ENCODE measurements around the gene TINAGL1.
A peak's percentile ranks its signal among the peaks of the same experiment; 100 is the strongest.

TINAGL1 gene

DNA sequence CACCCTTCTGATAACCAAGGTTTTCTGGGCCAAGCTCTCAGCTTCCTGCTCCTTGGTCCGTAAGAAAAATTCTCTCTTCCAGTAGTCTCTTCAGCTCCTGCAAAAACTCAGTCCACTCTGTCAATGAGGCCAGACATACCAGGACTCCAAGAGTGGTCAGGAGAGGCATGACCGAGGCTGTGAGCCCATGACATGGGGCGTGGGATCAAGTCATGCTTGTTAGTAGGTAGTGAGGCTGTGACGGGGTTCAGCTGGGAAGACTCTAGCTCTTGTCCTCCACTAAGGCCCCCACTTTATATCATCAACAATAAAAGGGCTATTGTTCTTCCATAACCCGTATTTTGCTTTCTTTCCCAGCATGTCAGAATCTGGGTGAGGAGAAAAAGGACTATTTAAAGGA lies 31.0 kb downstream of the TINAGL1 start:
- TF ChIP-seq, protein P1, sequence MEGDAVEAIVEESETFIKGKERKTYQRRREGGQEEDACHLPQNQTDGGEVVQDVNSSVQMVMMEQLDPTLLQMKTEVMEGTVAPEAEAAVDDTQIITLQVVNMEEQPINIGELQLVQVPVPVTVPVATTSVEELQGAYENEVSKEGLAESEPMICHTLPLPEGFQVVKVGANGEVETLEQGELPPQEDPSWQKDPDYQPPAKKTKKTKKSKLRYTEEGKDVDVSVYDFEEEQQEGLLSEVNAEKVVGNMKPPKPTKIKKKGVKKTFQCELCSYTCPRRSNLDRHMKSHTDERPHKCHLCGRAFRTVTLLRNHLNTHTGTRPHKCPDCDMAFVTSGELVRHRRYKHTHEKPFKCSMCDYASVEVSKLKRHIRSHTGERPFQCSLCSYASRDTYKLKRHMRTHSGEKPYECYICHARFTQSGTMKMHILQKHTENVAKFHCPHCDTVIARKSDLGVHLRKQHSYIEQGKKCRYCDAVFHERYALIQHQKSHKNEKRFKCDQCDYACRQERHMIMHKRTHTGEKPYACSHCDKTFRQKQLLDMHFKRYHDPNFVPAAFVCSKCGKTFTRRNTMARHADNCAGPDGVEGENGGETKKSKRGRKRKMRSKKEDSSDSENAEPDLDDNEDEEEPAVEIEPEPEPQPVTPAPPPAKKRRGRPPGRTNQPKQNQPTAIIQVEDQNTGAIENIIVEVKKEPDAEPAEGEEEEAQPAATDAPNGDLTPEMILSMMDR (IDR thresholded peaks at IDR 0.05; ENCODE audit: low read depth, low read length), result no peak
- no peaks in the 10 kb centered on the region for H3K9me3 ChIP-seq
- H3K27me3 ChIP-seq, result no peaks in the 10 kb centered on the region
- no peak overlapping the region for H3K4me3 ChIP-seq (ENCODE audit: low read depth, low read length)
- H3K4me1 ChIP-seq, result no peaks in the 10 kb centered on the region
- no peaks in the 10 kb centered on the region for H3K36me3 ChIP-seq
- no peak for DNase-seq

DNA sequence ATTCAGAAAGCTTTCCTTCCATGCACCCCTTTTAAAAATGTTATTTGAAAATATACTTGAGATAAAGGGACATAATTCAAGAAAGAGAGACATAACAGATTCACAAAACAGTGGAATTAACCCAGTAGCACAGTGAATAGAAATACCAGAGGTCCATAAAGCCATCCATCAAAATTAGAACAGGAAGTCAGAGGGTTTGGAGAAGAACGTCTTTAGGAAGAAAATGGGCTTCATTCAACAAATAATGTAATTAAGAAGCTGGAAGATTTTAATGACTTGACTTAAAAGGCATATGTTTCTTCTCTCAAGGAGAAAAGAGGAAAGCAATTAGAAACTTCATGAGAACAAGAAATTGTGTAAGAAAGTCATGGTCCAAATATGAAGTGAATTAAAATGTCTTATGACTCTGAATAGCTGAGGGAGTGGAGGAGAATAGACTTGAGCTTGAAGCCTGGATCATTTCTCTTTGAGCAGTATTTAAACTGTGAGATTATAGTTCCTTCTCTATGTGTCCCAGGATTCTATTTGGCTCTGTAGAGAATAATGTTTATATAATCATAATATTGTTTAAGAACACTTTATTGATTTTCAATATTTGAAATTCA lies 33.3 kb downstream of the TINAGL1 start:
- no peak overlapping the region for H3K4me3 ChIP-seq (ENCODE audit: low read depth, low read length)
- no peaks in the 10 kb centered on the region for H3K27me3 ChIP-seq
- no peaks in the 10 kb centered on the region for H3K9me3 ChIP-seq
- H3K36me3 ChIP-seq, result no peaks in the 10 kb centered on the region
- DNase-seq, result no peak
- TF ChIP-seq, protein P1 (IDR thresholded peaks at IDR 0.05; ENCODE audit: low read depth, low read length), result no peak
- H3K4me1 ChIP-seq, result peaks cover 6% of the 10 kb centered on the region

DNA sequence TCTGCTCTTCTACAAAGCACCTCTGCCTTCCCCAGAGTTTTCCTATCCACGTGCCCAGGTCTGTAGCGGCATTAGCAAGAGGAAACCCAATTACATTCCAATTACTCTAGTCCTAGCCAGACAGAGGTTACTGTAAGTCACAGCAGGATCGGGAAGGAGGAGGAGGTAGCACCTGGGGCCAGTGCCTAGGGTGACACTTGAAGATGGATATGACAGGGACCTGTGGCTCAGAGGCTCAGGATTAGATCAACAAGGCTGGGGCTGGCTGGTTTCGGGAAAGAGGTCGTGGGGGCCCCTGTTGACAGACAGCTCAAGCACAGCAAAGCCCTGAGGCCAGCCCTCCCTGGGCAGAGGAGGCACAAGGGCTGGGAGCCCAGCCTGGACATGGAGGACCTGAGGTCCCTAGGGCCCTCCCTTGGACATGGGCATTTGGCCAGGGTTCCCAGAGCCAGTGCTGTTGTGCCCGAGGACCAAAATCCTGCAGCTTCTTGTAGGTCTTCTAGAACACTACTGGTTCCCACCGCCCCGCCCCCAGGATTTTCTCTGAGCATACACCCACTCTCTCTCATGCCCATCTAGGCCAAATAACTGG lies 38.2 kb downstream of the TINAGL1 start:
- peak; percentile 29 for DNase-seq
- TF ChIP-seq, protein P1 (IDR thresholded peaks at IDR 0.05; ENCODE audit: low read depth, low read length), result no peak

DNA sequence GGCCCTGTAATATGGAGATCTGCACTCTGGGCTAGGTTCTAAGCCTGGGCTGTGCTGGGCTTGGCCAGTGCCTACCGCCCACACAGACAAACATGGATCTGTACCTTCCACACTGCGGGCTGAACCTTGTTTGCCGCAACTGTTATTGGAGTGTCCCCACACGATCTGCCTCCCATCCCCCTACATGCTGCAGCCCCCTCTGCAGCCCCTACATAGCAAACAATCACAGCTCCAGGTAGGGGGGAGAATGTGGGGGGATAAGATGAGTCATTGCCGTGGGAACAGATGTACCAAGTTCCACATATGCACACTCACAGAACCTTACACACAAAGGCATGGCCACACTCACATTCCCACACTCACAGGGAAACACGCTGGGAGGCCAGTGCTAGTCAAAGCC lies 39.1 kb downstream of the TINAGL1 start:
- Histone ChIP-seq H3K4me3 (ENCODE audit: low read depth, low read length) (no peak overlapping the region), H3K9me3 (no peaks in the 10 kb centered on the region), H3K27me3 (no peaks in the 10 kb centered on the region), H3K4me1 (peaks cover 9% of the 10 kb centered on the region), H3K36me3 (no peaks in the 10 kb centered on the region)
- DNase-seq, result no peak
- TF ChIP-seq, protein P1 (IDR thresholded peaks at IDR 0.05; ENCODE audit: low read depth, low read length), result no peak

More for the DNA sequence above, 38.2 kb downstream of the TINAGL1 start:
- Histone ChIP-seq H3K9me3 (no peaks in the 10 kb centered on the region), H3K4me1 (peaks cover 9% of the 10 kb centered on the region), H3K4me3 (ENCODE audit: low read depth, low read length) (no peak overlapping the region), H3K36me3 (no peaks in the 10 kb centered on the region), H3K27me3 (no peaks in the 10 kb centered on the region)

DNA sequence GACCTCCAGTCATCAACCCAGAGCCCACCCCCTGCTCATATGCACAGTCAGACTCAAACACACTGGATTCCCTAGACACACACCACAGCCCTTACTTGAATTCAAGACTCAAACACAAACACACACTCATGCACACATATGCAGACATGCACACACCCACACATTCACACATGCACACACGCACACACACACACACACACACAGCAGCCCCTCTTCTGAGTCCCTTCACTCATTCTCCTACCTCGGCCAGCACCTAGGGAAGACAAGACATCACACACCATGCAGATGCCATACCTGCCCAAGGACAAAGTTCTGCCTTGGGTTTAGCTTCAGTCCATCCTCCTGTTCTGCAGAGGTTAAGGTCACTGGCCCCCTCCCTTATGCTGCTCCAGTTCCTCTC lies 39.6 kb downstream of the TINAGL1 start:
- TF ChIP-seq, protein P1 (IDR thresholded peaks at IDR 0.05; ENCODE audit: low read depth, low read length), result no peak
- Histone ChIP-seq H3K9me3 (no peaks in the 10 kb centered on the region), H3K4me1 (peaks cover 9% of the 10 kb centered on the region), H3K36me3 (no peaks in the 10 kb centered on the region), H3K27me3 (no peaks in the 10 kb centered on the region), H3K4me3 (ENCODE audit: low read depth, low read length) (no peak overlapping the region)
- DNase-seq, result no peak

DNA sequence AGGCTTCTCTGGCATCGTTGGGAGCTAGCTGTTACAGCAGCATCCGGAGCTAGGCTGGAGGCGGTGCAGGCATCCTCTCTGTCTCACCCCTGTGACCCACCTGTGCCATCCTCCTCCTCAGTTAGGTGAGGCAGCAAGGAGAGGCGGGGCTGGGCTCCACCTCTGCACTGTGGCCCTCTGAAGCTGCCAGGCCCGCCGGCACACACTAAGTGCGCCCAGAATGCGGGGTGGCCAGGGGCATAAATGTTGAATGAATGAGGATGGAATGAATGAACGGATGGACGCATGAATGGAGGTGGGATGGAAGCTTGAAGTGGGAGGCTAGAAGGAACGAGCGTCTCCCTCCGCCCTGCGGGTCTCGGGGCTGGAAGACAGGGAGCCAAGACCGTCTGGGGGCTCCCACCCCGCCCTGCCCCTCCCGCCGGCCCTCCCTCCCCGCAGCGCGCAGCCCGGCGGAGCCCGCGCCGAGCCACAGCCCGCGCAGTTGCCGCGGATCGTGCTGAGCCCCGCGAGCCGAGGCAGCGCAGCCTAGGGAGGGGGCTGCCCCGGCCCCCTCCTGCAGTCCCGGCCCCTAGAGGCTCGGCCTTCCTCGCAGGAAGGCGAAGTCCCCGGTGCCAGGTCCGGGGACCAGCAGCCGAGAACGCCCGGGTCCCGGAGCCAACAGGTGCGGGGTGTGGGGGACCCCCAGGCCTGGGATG lies 41.1 kb downstream of the TINAGL1 start, which contains the start of gene HCRTR1:
TSS of gene HCRTR1 (plus strand) at position 472 of the 698 bp plus-strand sequence. CDS start 1,504 bp downstream, outside the sequence.
- peaks cover 9% of the 10 kb centered on the region for H3K4me1 ChIP-seq
- H3K9me3 ChIP-seq, result no peaks in the 10 kb centered on the region
- no peak for DNase-seq
- no peaks in the 10 kb centered on the region for H3K36me3 ChIP-seq
- TF ChIP-seq, protein P1 (IDR thresholded peaks at IDR 0.05; ENCODE audit: low read depth, low read length), result no peak
- H3K27me3 ChIP-seq, result no peaks in the 10 kb centered on the region
- H3K4me3 ChIP-seq (ENCODE audit: low read depth, low read length), result peak within 1 kb of the TSS; percentile 58
